ENCODE data around the gene SPECC1.

- no peak for TF ChIP-seq CTCF (IDR thresholded peaks at IDR 0.05)
- TF ChIP-seq POLR2AphosphoS5 (IDR thresholded peaks at IDR 0.05) = no peak
- TF ChIP-seq POLR2A (IDR thresholded peaks at IDR 0.05) = no peak
Observed at GRCh38 chr17:19991252-19991885, 17.8 kb upstream of the SPECC1 start.
